HG03103 (cell line): Measurements from ENCODE around the gene XPA.

Experiments
- ATAC-seq: cut with Tn5 transposase; IDR thresholded peaks from one replicate; pipeline ENCODE4 v1.9.1; 2021; ENCODE audit warnings: low read depth; ENCODE audit not compliant: unreplicated experiment

The XPA gene

DNA sequence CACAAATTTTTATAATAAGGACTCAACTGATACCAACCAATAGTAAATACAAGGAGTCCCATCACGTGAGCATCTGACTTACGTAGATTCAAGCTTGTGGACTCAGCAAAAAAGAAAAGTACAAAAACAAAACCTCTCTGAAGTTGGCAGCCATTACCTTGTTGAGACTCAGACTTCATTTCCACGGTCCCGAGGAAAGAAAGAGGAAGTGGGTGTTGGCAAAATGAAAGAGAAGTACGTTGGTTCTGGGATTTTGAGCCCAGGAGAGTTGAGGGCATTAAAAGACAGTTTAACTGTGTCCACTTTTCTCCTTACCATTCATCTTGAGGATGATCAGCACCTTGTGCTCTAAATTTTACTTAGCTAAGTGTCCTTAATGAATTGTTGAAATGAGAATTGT lies 36.8 kb downstream of the XPA start:
- ATAC-seq, result no peak

DNA sequence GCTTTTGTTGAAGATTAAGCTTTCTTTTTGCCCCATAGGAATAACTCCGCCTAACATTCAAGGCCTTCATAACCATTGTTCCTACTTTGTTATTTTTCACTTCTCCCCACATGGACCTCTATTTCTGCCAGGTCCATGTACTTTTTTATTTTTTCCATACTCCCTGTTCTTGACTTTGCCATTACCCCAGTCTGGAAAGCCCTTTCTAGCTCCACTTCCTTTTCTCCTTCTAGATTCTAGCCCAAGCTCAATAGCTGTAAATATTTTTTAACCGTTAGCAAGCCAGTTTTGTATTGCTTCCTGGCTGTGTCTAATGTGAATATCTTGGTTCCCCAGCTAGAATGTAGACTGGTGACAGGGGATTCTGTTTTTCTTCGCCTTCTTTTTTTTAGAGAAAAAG lies 37.4 kb downstream of the XPA start:
- ATAC-seq, result no peak

DNA sequence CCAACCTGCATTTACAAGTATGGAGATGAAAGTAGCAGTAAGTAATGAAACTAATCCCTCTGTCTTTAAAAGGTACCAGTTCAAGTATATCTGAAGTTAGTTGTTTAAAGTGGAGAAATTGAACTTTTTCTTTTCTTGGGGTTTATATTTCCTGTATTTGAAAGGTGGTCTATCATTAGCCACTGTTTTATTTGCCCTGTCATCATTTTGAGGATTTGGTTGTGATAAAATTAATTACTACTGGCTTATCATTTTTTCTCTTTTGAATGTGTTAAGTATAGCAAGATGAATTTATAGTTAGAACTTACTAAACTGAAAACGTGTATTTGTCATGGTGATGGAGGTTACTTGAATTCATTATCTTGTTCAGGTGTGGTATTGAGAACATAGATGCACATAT lies 38.4 kb downstream of the XPA start:
- ATAC-seq, result no peak

- ATAC-seq, result no peak
Measured at GRCh38 chr9:97651646-97652045, 45.5 kb downstream of the XPA start.

DNA sequence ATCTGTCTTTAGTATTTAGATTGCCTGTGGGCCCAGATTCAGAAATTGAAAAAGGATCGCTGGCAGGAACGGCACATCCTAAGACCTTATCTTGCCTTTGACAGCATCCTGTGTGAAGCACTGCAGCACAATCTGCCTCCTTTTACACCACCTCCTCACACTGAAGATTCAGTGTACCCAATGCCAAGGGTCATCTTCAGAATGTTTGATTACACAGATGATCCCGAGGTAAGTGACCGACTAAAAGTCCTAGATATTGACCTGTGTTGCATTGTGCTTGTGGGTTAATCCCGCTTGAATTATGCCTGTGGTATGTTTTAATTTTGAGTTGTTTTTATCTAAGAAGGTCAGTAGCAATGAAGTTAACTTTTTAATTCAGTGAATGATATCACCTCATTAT lies 49.1 kb downstream of the XPA start:
- ATAC-seq, result no peak

DNA sequence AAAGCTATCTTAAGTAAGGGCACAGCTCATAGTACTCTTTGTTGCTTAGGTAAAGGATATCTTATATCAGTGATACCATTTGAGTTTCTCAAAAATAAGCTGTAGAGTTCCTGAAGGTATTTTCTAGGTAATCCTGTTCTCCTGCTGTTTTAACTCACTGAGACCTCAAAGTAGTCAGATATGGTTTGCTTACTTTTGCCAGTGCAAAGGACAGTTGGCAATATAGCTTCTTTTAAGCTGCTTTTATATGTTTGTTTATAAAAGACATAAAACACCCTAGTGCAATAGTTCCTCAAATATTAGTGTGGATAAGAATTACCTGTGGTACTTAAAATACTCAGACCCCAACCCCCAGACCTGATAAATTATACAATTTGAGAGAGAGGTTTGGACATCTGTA lies 51.4 kb downstream of the XPA start:
- ATAC-seq, result no peak

- no peak for ATAC-seq
Measured at GRCh38 chr9:97640325-97640724, 56.8 kb downstream of the XPA start.

DNA sequence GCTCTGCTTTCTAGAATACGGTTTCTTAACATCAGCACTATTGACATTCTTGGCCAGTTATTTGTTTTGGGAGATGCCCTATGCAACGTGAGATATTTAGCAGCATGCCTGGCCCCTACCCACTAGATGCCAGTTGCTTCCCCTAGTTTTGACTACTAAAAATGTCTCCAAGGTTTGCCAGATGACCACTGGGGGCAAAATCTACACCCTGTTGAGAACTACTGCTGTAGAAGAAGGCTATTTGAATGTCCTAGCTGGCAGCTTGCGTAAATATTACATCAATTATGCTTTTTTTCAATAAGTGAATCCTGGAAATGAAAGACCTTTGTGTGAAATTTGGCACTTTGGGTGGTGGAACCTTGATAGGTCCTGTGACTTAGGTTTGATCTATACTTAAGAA lies 58.5 kb downstream of the XPA start:
- no peak for ATAC-seq

DNA sequence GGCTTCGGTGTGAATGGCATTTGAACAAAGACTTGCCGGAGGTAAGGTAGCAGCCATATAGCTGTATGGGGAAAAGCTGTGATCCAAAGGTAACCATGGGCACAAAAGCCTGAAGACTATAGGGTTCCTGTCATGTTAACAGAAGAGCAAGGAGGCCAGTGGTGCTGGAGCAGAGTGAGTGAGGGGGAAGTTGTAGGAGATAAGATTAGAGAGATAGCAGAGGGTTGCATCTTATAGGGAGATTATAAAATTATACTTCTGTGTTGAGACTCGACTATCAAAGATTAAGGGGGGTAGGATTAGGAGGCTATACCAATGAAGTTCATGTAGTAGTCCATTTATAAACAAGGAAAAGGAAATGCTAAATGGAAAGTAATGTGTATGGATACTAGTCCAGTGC lies 60.2 kb downstream of the XPA start:
- no peak for ATAC-seq

GRCh38 chr9:97635026-97635425 lies 62.1 kb downstream of the XPA start:
- ATAC-seq, result no peak

DNA sequence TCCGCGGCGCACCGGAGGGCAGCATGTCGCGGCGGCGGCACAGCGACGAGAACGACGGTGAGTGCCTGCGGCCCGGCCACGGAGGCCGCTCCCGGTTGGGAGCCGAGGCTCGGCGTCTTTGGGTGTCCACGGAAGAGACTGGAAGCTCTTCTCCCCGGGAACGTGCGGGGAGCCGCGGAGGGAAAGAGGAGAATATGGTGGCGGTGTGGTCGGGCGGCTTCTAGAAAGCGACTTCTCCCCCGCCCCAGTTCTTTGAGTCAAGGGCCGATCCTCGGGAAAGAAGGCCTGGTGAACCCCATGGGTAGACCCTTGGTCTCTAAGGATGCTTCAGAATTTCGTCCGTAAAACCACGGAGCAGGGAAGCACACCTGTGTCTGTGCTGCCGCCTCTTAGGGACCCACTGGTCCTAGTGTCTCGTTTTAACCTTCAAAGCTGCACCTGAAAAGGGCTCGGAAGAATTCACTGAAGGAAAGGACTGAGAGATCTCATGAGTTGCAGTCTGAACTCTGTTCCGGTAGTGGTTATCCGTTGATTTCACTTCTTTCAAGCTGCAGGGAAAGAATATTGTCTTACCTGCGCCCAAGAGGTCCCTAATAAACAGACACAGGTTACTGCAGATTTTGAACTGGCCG lies 63.2 kb downstream of the XPA start:
- ATAC-seq, result no peak

GRCh38 chr9:97632985-97633858 lies 63.9 kb downstream of the XPA start, which contains the start of the genes NCBP1 and TSTD2:
NCBP1 (plus strand) TSS chr9:97633821; CDS start chr9:97633882, 61 bp downstream.
TSTD2 (minus strand) TSS chr9:97633368; CDS start chr9:97627562, 5,806 bp downstream.
- ATAC-seq, result peak; percentile 77

DNA sequence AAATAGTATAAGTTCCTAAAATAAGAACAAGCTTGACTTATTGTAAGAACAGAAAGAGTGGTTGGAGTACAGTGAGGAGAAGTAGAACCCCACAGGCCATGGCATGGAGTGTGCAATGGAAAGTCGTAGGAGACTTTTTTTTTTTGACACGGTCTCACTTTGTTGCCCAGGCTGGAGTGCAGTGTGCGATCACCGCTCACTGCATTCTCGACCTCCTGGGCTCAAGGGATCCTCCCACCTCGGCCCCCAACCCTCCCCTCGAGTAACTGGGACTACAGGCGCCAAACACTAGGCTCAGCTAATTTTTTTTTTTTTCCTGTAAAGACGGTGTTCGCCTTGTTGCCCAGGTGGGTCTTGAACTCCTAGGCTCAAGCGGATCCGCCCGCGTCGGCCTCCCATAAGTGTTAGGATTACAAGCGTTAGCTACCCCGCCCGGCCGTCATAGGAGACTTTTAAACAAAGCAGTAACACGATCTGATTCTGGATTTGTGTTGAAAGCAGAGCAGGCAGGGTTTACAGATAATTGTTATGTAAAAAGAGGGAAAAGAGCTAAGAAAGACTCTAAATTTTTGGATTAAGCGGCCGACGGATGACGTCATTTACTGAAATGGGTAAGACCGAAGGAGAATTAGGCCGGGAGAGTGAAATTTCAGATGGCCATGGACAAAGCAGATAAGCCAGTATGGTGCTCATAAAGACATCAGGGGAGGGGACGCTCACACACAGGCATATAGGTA lies 64.7 kb downstream of the XPA start:
- peak; percentile 1 for ATAC-seq

GRCh38 chr9:97630591-97630990 lies 66.5 kb downstream of the XPA start:
- ATAC-seq, result no peak

DNA sequence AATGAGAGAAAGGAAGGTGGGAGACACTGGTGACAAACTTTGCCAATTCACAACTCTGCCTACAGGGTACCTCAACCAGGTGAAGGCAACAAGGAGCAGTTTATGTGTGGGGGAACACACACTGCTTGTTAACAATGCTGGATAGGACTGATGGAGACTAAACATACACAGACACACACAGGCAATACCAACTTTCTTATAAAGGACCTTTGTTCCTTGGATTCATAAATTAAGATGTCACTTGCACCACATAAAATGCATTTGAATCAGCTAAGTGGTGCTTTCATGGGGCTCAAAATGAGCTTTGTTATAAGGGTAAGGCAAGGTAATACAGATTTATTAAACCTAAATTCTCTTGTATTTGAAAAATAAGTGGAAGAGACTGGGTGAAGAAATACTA lies 68.0 kb downstream of the XPA start:
- ATAC-seq, result no peak

- ATAC-seq, result no peak
Measured at GRCh38 chr9:97628668-97629067, 68.5 kb downstream of the XPA start.

DNA sequence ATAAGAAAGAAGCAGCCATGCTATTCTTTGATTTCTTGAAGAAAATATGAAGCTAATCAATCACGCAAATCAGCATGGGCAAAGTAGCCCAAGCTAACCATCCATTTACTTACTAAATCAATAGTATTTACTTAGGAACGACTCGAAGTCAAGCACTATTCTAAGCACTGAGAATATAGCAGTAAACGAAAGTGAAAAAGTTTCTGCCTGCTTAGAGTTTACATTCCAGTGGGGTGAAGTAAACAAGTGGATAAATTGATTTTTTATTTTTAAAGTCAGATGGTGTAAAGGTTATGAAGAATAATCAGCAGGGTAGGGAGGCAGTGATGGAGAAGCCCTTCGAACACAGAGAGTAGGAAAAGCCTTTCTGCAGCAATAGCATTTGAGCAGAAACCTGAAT lies 69.5 kb downstream of the XPA start:
- no peak for ATAC-seq

- ATAC-seq, result no peak
Measured at GRCh38 chr9:97625620-97626019, 71.5 kb downstream of the XPA start.
